HG03064 (cell line): ENCODE data around the gene LTBP1.

ENCODE experiments used
- ATAC-seq: cut with Tn5 transposase; IDR thresholded peaks from one replicate; pipeline ENCODE4 v1.9.1; 2021; ENCODE audit warnings: low read depth; ENCODE audit not compliant: unreplicated experiment

LTBP1 gene

DNA sequence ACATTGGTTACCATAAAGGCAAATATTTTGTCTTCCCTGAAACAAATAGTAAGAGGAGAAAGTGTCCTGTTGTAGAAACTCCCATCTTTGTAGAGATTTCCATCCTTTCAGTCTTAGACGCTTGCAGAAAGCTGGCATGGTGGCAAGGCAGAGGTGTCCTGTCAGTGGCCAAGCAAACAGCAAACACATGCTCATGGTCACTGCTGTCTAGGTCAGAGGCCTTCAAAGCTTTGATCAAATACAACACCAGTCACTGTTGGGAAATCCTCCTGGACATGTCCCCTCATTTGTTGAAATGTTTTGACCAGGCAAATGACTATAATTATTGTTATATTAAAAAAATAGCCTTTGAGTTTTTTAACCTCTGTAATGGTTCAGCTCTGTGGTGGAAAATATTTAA, 55.1 kb downstream of the LTBP1 start:
- ATAC-seq, result no peak

DNA sequence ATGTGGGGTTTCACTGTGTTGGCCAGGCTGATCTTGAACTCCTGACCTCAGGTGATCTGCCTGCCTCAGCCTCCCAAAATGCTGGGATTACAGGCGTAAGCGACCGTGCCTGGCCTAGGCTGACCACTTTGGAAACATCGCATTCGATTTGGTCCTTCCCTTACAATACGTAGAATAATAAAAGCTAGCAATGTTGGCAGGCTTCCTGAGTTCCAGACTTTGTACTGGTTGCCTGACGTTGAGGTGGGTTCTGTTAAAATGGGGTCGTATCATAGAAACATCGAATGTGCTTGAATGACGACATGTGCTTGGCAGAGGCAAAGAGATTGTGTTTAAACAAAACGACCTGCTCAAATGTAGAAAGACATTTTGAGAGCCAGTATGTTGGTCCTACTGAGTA, 56.1 kb downstream of the LTBP1 start:
- ATAC-seq, result no peak

DNA sequence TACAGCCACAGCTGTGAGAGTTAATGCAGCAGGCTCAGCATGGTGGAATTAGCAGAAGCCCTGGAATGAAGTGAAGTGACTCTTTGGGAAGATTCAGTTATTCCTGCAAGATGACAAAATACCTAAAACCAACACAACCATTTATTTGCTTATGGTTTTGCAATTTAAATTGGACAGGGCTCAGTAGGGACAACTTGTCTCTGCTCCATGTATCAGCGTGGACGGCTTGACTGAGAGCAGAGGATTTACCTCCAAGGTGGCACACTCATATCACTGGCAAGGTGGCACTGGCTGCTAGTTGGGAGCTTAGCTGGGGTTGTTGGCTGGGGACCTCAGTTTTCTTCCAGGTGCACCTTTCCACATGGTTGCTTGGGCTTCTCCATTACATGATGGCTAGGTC, 58.3 kb downstream of the LTBP1 start:
- no peak for ATAC-seq

DNA sequence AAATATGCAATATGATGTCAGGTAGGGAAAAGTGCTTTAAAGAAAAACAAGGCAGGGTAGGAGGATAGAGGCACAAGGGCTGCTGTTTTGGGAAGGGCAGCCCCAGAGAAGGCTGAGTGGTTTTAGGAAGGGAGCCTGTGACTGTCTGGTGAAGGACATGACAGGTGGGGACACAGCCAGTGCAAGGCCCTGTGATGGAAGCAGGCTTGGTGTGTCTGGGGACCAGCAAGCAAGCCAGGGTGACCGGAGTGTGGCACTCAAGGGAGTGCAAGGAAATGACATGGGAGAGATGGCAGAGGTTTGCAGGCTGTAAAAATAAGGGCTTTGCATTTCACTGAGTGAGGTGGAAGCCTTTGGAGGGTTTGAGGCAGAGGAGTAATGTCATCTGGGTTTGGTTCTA, 62.0 kb downstream of the LTBP1 start:
- ATAC-seq, result no peak

DNA sequence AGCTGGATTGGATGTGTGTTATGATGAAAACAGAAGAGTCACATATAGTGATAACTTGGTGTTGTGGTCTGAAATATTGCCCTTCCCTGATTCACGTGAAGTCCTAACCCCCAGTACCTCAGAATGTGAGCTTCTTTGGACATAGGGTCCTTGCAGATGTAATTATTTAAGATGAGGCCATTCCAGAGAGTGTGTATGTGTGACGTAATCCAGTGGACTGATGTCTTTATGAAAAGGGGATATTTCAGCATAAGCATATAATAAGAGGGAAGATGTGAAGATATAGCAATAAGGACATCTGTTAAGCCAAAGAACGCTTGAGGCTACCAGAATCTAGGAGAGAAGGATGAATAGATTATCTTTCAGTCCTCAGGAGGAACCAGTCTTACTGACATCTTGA, 62.5 kb downstream of the LTBP1 start:
- ATAC-seq, result no peak

DNA sequence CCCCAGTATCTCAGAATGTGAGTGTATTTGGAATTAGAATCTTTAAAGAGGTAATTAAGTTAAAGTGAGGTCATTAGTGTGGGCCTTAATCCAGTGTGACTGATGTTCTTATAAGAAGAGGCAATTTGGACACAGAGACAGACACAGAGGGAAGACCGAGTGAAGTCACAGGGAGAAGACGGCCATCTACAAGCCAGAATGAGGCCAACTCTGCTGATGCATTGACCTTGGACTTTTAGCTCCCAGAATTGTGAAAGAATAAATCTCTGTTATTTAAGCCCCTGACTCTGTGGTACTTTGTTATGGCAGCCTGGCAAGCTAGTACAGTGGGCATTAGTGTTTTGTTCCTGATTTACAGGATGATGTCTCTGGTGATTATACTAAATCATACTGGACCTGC, 64.6 kb downstream of the LTBP1 start:
- no peak for ATAC-seq

DNA sequence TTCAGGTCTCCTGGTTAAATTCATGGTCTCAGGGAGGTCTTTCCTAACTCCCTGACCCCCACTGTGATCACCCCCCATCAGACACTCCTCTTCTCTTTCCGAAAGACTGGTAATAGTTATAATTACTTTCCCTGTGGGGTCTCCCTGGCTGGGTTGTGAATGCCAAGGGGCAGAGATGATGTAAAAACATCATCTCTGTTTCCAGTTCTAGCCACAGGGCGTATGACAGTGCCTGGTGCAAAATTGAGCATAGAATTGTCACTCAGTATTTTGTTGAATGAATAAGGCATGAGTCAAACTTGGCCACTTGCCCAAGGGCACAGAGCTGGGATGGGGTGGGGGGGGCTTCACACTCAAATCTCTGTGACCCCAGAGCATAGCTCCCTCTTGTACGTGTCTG, 65.2 kb downstream of the LTBP1 start:
- no peak for ATAC-seq

DNA sequence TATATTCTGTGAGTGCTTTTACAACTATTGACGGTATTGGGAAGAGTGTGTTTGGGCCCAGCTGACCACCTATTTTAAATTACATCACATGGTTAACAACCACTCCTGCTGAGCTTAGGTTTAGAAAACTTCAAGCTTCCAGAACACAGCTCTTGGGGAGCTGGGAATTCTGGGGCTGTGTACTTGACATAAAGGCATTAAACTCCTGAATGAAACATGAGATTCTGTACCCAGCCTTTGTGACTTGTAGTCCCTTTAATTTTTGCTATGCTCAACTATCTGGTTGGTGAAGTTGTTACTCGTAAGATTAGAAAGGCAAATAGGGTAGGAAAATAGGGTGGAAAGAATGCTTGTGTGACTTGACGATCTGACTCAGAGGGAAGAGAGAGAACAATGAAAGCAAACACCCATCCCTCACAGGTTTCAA, 66.9 kb downstream of the LTBP1 start:
- no peak for ATAC-seq

DNA sequence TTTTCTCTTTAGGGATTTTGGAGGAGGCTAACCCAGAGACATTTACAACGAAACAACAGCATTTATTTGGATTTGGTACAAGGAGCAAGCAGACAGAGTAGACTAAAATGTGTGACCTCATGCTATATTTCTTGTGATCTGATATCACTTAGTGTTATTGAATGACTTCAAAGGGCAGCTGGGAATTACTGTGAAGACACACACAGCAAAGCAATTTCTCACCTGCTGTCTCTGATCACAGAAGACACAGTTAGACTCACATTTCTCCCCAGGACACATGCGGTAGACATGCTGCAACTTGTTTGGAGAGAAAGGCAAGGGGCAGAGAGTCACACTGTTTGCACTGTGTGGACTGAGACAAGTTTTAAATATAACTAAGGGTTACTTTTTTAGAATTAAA, 67.5 kb downstream of the LTBP1 start:
- ATAC-seq, result no peak

DNA sequence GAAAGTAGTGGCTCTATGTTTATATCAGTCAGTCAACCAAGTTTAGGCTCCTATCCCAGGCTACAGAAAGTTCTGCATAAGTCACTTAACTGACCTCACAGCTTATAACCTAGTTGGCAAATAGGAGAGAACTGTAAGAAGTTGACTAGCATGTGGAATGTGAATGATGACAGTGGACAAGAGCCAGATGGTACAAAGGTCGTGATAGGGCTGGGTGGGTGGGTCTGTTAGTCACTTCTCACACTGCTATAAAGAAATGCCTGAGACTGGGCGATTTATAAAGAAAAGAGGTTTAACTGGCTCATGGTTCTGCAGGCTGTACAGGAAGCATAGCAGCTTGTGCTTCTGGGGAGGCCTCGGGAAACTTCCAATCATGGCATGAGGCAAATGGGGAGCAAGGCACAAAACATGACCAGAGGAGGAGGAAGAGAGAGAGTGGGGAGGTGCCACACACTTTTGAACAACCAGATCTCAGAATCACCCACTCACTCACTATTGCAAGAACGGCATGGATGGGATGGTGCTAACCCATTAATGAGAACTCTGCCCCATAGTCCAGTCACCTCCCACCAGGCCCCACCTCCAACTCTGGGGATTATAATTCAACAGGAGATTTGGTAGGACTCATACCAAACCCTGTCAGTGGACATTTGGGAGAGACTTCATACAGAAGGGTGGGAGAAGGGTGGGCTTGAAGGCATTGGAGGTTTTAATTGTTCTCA, 68.8 kb downstream of the LTBP1 start:
- no peak for ATAC-seq

DNA sequence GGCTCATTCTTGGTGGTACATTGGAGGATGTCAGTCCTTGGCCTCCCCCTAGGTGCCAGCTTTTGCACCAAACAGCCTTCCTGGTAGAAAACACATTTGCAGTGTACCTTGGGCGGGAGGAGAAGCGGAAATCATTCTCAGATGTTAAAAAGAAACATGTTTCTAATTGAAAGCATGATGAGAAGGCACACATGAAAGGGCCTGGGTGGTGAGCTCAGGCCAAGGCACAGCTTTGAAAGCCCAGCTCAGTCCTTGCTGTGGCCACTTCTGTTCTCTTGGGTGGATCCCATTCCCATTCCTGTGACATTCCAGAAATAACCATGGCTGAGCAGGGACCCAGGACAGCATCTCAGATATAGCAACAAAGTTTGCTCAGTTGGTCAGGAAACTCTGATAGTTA, 71.5 kb downstream of the LTBP1 start:
- ATAC-seq, result no peak

DNA sequence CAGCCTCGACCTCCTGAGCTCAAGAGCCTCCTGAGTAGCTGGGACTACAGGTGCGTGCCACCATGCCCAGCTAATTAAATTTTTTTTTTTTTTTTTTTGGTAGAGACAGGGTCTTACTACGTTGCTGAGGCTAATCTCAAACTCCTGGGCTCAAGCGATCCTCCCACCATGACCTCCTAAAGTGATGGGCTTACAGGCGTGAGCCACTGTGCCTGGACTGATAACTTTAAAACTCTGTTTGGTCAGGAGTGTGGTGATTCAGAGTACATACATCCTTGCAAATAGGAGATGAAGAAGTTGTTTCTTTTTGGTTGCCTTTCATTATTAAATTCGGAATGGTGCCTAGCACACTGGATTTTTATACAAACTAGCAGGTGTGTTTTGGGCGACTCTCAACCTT, 73.0 kb downstream of the LTBP1 start:
- ATAC-seq, result no peak

DNA sequence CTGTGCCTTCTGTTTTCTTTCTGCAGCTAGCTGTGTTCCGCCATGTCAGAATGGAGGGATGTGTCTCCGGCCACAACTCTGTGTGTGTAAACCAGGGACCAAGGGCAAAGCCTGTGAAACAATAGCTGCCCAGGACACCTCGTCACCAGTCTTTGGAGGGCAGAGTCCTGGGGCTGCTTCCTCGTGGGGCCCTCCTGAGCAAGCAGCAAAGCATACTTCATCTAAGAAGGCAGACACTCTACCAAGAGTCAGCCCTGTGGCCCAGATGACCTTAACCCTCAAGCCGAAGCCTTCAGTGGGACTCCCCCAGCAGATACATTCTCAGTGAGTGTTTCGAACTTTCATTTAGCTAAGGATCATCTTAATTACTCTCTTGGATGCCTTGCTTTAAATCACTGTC, 74.1 kb downstream of the LTBP1 start:
- no peak for ATAC-seq

DNA sequence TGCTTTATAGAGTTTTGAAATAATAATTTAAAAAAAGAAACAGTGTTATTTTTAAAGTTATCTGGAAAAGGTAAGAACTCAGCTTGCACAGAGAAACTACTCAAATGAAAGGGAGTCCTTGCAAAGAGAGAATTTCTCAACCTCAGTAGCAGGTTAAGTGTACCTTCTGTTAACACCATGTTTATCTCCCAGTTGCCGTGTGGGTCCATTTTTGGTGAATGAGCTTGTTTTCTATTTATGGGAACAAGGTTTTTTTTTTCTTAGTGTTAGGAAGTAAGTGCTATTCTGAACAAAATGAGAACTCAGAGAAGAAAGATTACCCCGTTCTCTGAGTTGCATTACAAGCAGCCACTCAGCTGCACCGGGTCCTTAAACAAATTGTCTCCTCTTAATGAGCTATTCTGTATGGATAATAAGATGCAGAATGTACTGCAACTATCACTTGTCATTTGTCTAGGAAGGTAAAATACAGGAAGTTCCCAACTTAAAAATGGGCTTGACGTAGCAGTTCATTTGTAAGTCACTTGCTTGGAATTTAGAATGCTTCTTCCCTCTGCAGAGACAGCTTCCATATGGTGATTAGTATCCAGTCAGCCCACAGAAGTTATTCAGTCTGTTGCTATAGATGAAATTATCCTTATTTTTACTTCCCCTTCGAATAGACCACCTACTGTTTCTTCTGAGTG, 74.9 kb downstream of the LTBP1 start:
- ATAC-seq, result no peak

DNA sequence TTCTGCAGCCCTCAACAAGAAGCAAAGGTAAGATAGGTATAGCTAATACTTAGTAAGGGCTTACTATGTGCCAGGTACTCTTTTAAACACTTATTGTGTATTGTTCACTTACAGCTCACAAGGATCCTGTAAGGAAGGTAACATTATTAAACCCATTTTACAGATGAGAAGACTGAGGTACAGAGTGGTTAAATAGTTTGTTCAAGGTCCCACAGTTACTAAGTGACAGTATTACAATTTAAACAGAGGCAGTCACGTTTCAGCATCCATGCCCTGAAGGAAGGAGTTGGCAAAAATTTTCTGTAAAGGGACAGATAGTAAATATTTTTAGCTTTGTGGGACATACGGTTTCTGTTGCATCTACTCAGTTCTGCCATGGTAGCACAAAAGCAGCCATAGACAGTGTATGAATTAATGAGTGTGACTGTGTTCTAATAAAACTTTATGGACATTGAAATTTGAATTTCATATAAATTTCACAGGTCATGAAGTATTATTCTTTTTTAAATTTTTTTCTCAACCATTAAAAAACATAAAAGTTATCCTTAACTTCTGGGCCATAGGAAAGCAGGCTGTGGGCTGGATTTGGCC, 75.7 kb downstream of the LTBP1 start:
- ATAC-seq, result no peak

DNA sequence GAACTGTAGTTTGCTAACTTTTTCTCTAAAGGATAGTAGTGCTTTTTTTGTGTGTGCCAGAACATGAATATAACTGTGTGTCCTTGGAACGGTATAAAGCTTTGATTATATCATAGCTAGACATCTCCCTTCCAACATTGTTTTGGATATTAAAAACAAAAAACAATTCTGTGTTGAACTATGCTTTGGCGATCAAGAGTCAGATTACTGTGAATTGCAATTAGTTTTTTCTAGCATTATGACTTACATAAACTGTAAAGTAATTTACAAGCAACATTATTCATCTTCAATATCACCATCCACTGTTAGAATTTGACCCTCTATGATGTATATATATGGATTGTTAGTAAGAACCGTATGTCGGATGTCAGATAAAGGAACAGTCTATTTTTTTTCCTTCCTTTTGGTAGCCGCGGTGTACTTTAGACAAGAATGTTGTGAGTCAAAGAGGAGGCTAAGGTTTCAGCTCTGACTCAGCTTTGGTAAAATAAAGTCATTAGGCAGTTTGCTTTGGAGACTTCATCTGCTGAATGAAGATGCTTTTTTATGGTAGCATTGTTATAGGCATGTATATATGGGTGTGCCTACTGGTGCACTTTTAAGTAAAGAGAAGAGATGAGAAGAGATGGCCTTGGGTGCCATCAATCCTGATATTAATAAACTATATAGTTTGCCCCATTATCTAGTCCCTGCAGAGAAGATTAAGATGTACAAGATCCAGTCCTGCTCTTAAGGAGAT, 76.4 kb downstream of the LTBP1 start:
- ATAC-seq, result no peak

DNA sequence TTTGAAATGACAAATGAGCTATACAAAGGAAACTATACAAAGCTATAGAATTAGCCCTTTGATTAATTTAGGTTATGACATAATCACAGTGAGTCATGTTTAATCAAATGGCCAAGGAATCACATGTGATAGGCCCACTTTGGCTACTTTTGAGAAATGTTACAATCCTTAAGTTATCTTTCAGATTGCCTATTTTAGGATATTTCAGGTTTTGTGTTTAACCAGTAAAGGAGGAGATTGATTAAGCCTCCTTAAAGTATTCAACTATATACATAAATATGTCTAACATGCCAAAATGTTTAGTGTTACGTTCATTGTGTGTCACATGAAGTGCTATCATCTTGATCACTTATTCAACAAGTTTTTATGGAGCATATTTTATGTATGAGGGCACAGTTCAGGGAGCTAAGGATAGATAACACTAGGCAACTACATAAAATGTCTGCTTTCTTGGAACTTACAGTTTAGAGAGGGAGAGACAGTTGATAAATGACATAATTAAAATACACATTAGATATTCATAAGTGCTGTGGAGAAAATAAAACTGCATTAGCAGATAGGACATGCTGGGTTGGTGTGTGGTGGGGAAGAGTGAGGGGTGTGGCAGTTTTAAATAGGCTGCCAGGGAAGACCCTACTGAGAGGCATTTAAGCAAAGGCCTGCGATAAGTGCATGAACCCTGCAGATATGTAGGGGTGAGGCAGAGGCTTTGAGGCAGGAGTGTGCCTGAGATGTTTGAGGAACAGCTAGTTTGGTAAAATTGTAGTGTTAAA, 77.2 kb downstream of the LTBP1 start:
- ATAC-seq, result no peak

DNA sequence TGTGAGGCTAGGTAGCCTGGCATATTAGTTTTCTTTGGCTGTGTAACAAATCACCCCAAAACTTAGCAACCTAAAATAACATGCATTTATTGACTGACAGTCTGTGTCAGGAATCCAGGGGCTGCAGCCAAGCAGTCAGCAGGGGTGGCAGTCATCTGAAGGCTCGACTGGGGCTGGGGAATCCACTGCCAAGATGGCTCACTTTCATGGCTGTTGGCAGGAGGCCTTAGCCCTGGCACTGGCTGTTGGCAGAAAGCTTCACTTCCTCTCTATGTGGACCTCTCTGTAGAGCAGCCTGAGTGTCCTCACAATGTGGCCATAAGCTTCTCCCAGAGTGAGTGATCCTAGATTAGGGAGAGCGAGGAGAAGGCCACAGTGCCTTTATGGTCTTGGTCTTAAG, 78.0 kb downstream of the LTBP1 start:
- no peak for ATAC-seq

DNA sequence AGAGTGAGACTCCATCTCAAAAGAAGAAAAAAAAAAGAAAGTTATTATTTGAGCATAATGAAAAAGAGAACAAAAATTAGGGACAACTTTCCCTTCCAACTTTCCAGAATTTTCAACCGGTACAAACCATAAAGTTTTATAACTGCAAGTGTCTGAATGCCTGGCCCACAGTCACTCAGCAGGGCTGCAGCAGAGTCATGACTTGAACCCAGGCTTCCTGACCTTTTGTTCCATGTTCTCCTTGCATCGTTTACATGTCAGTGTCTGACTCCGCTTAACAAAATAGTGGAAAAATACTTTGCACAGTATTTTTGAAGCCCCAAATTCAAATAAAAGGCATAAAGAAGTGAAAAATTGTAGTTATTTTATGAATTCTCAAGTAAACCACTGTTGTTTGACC, 82.7 kb downstream of the LTBP1 start:
- ATAC-seq, result no peak

DNA sequence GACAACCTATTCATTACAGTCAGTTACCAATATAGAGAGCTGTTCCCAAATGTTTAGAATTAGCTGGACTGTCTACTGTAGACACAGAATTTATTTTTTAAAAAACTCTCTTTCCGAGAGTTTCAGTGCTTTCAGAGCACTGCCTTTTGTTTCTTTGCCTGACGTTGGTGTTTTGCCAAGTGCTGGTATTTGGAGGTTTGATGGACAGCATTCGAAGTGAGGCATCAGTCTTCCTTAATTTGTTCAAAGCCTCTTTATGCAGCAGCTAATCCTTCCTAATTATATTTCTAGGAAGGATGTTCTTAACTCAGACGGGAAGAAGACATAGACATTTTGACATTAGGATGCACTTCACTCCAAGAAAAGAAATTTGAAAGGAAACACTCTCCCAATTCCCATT, 83.2 kb downstream of the LTBP1 start:
- ATAC-seq, result no peak

DNA sequence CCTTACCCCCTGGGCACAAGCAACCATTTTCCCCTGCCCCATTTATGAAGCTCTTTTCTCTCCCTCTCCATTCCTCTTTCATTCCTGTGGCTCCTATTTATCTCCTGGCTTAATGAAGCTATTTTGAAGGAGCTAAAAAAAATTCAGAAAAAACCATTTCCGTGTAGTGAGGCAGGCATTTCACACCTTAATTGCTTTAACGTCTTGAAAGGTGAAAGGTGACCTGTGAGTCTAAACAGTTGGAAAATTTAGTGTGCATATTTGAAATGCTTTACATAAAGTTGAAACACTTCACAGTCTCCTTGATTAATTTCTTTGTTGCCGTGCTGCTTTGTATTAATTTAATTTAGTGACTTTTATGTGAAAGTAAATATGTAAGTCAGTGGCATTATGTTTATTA, 83.6 kb downstream of the LTBP1 start:
- ATAC-seq, result no peak
